ENCODE measurements around the gene MGST2.

DNA sequence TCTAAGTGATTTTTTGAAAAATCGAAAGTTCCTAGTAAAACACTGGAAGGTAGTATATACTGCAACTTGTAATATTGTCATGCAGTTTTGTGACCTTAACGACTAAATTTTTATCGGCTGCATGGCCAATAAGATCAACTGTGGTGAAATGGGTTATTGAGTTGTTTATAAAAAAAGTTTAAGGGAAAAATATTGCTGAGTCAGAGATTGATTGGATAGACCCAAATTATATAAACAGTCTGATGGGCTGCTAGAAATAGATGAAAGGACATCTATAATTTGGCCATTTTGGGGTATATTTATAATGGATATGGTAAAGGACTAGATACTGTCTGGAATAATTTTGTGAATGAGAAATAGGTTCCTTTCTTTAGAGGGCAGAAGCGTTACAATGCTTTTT, 56.2 kb downstream of the MGST2 start:
- TF ChIP-seq POLR2A (IDR thresholded peaks at IDR 0.05) (no peak), EP300 (IDR thresholded peaks at IDR 0.05) (no peak)

All from stomach (tissue), 4 donors.